HG02678 (cell line): ENCODE results near the gene PNMA6F.
"Not testable (repeated sequence)": the region's sequence is repeated elsewhere in the genome, so short reads cannot be mapped to it uniquely, and the experiment has no call there.

Source experiments
- ATAC-seq: cut with Tn5 transposase; IDR thresholded peaks from one replicate; pipeline ENCODE4 v1.9.1; 2021; ENCODE audit warnings: mild to moderate bottlenecking, moderate library complexity; ENCODE audit not compliant: unreplicated experiment

Gene PNMA6F

DNA sequence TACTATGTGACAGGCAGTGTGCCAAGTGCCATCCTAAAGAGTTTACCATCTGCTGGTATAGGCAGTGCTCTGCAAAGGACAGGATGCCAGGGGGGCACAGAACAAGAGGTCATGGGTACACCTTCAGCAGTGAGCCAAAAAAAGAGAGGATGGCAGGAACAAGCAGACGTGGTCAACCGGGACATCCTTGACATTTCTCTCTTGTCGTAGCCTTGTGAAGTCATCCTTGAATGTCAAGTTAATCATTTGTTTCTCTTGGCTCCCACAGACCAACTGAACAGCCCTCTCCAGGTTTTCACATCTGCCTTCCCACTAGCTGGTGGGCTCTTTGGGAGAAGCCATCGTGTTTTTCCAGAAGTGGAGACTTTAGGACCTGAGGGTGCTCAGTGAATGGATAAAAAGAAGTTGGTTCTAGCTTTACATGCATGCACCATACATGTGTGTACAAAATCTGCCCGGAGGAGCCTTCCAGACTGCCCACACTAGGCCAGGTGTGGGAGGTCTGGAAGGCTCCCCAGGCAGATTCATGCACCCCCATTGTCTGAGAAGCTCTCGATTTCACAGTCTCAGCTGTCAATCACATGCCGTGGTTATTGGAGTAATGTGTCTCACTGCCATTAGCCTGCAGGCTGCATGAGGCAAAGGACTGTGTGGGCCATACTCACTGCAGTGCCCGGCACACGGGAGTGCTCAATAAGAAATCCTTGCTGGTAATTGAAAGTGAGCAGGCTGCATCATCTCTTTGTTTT, 16.4 kb downstream of the PNMA6F start:
- no peak for ATAC-seq

DNA sequence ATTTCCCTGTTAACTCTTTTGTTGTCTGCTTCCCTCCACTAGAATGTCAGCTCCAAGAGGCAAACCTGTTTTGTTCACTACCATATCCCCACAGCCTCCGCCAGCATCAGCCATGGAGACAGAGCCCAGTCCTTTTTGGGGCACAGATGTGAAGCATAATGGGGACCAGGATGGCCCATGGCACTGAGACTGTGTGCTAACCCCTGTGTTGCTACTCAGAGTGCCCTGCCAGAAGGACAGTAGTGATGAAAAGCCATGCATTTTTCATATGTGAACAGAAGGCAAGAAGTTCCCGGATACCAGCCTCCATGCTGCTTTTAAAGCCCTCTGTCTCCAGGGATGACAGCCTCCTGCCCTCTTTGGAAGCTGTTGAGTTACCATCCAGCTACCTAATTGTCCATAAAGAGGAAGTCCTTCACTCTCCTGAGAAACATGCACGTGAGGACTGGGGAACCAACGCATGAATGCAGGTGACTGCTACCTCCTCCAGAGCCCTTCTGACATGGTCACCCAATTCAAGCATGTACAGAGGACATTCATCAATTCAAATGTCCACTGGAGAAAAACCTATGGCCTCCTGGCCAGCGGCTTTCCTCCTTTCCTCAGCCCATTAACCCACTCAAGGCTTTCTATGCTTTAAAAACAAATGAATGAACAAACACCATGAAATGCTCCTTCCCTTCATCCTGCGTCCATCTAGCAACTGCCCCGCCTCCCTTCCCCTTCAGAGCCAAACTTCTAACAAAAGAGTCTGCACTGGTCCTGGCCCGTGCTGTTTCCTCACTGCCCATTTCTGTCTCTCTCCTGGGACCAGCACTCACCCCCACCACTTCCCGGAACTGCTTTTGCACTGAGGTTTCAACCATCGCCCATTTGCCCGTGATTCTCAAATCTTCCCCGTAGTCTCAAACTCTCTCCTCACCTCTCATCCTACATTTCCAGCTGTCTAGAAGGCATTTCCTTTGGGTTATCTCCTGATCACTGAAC, 18.0 kb downstream of the PNMA6F start:
- no peak for ATAC-seq

DNA sequence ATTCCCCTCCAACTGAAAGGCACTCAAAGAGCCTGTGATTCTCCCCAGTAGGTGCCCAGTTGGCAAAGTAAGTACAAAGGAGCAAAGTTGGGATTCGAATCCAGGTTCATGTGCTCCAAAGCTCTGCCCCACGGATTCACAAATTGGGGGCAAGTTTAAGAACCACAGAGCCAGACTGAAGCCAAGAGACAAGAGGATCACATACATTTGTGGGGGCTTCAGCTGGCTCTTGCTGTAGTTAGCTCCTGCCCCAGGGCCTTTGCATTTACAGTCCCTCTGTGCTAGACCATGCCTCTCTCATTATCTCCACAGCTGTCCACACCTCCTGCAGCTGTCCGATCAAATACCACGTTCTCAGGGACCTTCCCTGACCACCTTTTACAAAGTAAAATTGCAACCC, 18.8 kb downstream of the PNMA6F start:
- ATAC-seq, result no peak

DNA sequence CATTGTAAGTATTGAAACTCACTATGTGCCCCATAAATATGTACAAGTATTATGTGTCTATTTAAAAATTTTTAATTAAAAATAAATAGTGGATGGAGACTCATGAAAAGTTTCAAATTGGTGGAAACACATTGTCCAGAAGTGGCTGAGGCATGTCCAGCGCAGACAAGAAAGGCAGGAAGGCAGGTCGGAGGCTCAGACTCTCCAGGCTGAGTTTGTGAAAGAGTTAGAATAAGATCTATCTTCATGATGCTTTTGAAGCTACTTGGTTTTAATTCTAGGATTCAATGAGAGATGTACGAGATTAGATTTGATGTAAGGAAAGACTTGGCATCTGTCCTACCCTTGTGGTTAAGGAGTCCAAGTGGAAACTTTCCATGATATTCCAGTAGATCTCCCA, 19.8 kb downstream of the PNMA6F start:
- no peak for ATAC-seq

DNA sequence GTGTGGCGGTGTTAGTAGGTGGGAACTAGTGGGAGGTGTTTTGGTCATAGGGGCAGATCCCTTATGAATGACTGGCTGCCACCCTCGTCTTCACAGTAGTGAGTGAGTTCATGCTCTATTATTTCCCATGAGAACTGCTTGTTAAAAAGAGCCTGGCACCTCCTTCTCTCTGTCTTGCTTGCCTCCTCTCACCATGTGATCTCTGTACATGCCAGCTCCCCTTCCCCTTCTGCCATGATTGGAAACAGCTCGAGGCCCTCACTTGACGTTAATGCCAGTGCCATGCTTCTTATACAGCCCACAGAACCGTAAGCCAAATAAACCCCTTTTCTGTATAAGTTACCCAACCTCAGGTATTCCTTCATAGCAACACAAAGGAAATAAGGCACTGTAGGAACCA, 21.7 kb downstream of the PNMA6F start:
- ATAC-seq, result no peak

DNA sequence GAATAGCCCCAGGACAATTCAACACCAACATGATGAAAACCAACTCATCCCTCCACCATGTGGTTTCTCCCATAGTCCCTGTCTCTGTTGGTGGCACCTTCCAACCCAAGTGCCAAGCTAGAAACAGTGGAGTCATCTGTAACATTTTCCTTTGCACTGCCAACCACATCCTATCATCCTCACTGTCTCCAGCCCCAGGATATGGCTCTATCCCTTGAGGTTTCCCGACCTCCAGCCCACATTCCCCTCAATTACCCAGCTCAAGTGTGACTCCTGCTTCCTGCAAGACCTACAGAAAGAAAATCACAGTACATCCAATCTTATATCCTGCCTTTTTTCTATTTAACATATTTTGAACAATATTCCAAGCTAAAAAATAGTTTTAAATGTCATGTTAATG, 24.2 kb downstream of the PNMA6F start:
- no peak for ATAC-seq

DNA sequence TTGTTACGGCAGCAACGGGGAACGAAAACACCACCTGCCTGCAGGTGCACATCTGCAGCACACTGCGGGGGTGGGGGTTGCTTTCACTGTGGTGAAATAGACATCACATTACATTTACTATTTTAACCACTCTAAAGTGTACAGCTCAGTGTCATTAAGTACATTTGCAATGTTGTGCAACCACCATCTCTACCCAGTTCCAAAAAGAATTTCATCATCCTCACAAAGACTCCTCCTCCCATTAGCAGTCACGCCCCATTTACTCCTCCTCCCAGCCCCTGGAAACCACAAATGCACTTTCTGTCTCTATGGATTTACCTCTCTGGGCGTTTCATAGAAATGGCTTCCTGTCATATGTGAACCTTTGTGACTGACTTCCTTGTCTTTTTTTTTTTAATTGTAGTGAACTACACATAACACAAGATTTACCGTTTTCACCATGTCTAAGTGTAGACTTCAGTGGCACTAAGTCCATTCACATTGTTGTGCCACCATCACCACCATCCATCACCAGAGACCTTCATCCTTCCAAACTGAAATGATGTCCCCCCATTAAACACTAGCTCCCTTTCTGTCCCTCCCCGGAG, 28.0 kb downstream of the PNMA6F start:
- not testable (repeated sequence) for ATAC-seq

DNA sequence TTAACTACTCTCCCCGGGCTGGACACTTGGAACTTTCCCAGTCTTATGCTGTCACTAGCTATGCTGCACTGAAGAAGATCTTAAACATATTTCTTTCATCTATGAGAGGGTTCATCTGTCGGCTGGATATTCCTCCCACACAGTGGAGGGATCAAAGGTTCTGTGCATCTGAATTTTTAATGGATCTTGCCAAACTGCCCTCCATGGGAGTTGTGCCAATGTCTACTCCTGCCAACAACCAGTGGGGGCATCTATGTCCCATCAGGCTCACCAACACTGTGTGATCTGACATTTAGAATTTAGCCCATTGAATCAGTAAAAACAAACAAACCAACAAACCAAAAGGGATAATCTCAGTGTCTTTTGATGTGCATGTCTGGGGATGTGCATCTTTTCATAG, 32.8 kb downstream of the PNMA6F start:
- ATAC-seq, result not testable (repeated sequence)

DNA sequence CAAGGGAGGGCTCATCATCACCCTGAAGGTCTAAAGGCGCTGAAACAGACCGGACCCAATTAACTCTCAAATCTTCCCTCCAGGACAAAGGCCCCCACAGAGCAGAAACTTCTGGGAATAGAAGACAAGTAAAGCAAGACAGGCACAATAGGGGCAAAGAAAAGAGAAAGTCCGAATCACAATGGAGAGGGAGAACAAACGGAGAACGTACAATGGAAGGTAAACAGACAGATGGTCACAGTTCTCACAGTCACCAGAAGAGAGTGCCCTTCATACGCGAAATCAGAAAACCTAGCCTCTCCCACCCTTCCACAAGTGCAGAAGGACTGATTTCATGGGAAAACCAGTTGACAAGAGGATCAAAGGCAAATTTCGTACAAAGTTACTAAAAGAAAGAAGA, 35.9 kb downstream of the PNMA6F start:
- ATAC-seq, result not testable (repeated sequence)

DNA sequence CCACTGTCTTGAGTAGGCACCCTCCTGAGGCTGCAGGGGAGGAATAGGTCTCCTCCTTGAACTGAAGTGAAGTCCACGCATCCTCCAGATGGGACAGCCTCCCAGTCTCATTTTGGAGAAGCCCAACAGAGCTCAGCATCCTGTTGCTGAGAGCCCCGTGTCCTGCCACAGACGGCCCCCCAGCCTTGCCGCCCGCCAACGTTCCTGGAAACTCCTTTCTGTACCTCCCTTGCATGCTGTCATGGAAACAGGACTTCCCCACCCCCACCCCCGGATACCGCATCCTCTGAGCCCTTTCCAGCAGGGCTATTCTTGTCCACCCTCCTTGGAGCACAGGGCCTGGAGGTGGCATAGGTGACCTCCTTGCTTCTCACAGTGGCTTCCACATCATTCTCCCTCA, 37.6 kb downstream of the PNMA6F start:
- ATAC-seq, result not testable (repeated sequence)

DNA sequence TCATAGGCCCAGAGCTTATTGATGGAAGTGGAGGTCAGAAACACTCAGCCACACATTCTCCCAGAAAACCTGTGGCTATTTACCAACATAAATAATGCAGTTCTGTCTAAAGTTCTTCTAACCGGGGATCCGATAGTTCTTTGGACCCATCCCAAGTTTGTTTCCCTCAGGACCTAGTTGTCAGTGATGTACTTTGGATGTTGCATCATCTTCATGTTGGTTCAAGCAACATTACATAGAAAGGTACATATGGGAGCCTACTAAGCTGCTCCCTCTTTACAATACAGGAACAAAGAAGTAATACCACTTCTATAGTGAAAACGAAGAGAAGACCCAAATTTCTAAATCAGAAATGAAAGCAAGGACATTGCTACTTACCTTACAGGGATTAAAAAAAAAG, 39.8 kb downstream of the PNMA6F start:
- ATAC-seq, result not testable (repeated sequence)

DNA sequence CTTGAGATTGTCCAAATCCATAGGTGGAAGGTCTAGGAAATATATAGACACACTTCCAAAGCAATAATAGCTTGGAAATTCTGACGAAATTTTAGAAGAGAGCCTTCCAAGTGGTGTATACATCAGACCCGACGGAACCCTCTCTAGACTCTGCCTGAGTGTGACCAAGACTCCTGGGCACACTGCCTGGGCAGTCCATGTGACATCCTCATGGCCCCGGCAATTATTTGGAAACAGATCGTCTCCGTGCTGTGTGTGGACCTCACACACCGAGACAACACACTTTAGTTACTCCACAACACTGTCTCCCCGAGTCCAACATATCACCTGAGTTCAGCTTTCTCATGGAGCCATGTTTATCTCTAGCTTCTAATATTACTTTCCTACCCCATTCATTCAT, 42.3 kb downstream of the PNMA6F start:
- ATAC-seq, result not testable (repeated sequence)

DNA sequence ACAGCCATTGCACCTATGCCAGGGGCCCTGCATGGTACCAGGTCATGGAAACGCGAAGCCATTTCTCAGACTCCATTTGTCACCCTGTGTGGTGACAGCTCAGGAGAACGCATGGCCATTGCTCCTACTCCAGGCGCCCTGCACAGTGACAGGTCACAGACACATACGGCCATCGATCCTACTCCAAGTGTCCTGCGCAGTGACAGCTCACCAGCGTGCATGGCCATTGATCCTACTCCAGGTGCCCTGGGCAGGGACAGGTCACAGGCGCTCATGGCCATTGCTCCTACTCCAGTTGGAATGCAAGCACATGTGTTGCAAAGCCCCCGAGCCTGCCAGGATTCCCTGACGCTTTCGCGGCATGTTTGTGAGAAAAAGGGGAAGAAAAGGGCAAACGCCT, 45.5 kb downstream of the PNMA6F start:
- ATAC-seq, result not testable (repeated sequence)

DNA sequence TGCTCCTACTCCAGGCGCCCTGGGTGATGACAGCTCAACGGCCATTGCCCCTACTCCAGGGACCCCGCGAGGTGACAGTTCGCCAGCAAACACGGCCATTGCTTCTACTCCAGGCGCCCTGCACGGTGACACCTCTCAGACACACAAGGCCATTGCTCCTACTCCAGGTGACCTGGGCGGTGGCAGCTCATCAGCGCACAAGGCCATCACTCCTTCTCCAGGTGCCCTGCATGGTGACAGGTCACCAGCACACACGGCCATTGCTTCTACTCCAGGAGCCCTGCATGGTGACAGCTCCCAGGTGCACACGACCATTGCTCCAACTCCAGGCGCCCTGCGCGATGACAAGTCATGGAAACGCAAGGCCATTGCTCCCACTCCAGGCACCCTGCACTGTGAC, 46.1 kb downstream of the PNMA6F start:
- not testable (repeated sequence) for ATAC-seq

DNA sequence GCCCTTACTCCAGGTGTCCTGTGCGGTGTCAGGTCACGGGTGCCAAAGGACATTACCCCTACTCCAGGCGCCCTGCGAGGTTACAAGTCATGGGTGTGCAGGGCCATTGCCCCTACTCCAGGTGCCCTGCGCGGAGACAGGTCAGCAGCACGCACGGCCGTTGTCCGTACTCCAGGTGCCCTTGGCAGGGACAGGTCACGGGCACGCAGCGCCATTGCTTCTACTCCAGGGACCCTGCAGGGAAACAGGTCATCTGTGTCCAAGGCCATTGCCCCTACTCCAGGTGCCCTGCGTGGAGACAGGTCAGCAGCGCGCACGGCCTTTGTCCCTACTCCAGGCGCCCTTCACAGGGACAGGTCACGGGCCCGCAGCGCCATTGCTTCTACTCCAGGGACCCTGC, 49.0 kb downstream of the PNMA6F start:
- ATAC-seq, result not testable (repeated sequence)

DNA sequence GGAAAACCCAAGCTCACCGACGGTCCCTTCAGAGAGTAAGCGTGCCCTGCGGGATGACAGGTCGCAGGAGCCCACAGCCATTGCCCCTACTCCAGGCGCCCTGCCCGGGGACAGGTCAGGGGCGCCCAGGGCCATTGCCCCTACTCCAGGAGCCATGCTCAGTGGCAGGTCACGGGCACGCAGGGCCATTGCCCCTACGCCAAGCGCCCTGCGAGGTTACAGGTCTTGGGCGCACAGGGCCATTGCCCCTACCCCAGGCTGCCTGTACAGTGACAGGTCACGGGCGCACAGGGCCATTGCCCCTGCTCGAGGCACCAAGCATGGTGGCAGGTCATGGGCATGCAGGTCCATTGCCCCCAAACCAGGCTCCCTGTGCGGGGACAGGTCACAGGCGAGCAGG, 49.5 kb downstream of the PNMA6F start:
- not testable (repeated sequence) for ATAC-seq
